IPS-18c (cell line): ENCODE results near the gene S100A7A.
"Not testable (repeated sequence)": the region's sequence is repeated elsewhere in the genome, so short reads cannot be mapped to it uniquely, and the experiment has no call there.

Source experiments
- H3K4me3 ChIP-seq: 2 replicates; pipeline ENCODE4 v1.7.0; 2013; ENCODE audit warnings: low read depth, mild to moderate bottlenecking, low read length, moderate library complexity; ENCODE audit not compliant: insufficient read depth
- H3K9me3 ChIP-seq: one replicate; pipeline ENCODE4 v1.6.1; 2013; ENCODE audit warnings: mild to moderate bottlenecking, low read length, moderate library complexity; ENCODE audit not compliant: control insufficient read depth, insufficient read depth

S100A7A gene

GRCh38 chr1:153405825-153406599 is 10.3 kb upstream of the S100A7A start:
- H3K9me3 ChIP-seq, H3K4me3 ChIP-seq: not testable (repeated sequence)

GRCh38 chr1:153407274-153407673 is 9.0 kb upstream of the S100A7A start:
- H3K9me3 ChIP-seq, H3K4me3 ChIP-seq: not testable (repeated sequence)

GRCh38 chr1:153413961-153414360 is 2.4 kb upstream of the S100A7A start:
- H3K9me3 ChIP-seq, H3K4me3 ChIP-seq: not testable (repeated sequence)

DNA sequence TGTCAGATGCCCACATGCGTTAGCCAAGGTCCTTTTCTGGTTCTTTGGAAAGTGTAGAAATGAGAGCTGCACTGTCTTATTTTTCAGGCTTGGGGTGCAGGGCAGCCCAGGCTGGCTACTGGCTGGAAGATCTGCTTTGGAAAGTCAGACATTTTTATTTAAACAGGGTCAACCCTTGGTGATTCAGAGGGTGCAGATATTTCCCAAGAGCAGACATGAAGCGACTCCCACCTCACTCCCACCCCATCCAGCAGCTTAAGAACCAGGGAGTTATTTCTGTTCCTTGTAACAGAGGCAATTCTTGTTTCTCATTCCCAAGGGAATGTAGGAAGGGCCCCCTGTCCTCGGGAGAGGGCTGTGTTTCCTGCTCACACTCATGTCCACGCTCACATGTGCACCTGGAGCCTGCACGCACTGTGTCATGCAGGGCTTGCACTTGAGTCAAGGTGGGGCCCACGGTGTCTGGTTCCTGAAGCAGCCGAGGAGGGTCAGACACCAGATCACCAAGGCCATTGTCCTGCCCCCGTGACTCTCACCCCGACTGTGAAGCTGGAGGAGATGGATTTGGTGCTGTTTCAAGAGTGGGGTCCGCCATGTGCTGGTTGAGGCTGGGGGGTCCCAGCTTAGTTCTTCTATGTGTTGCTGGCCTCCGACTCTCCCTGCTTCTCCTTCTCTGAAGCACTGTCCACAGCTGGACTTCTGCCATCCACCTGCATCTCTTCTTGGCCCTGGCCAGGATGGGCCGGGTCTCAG is 992 bp downstream of the S100A7A start:
- no peaks in the 10 kb centered on the region for H3K9me3 ChIP-seq
- H3K4me3 ChIP-seq: no peak overlapping the region

DNA sequence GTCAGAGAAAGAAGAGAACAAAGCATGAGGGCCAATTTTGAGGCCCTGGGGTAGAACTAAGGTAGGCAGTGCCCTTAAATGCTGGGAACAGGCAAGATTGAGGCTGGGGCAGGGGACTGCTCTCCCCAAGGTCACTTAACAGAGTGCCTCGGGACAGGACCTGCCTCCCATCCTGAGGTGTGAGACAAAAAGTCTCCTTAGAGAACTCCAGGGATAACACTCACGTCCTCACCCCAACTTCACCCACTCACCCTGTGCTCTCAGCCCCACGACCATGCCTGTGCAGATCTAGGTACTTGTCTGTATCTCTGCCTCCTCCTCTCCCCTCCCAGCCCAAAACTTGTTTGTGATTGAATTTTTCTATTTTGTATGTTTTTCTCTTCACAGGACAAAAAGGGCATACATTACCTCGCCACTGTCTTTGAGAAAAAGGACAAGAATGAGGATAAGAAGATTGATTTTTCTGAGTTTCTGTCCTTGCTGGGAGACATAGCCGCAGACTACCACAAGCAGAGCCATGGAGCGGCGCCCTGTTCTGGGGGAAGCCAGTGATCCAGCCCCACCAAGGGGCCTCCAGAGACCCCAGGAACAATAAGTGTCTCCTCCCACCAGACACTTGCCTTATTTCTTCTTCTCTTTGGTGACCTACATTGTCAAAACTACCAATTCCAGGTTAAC is 2.6 kb downstream of the S100A7A start:
- not testable (repeated sequence) for H3K4me3 ChIP-seq, H3K9me3 ChIP-seq

- H3K4me3 ChIP-seq, H3K9me3 ChIP-seq: not testable (repeated sequence)
Observed at GRCh38 chr1:153419436-153419793, 3.1 kb downstream of the S100A7A start.

- Histone ChIP-seq H3K9me3 (no peaks in the 10 kb centered on the region), H3K4me3 (no peak overlapping the region)
Observed at GRCh38 chr1:153420306-153420705, 4.0 kb downstream of the S100A7A start.

- no peaks in the 10 kb centered on the region for H3K9me3 ChIP-seq
- H3K4me3 ChIP-seq: no peak overlapping the region
Observed at GRCh38 chr1:153422450-153423068, 6.2 kb downstream of the S100A7A start.

- H3K9me3 ChIP-seq: no peaks in the 10 kb centered on the region
- no peak overlapping the region for H3K4me3 ChIP-seq
Observed at GRCh38 chr1:153426809-153427208, 10.5 kb downstream of the S100A7A start.

- Histone ChIP-seq H3K9me3 (no peaks in the 10 kb centered on the region), H3K4me3 (no peak overlapping the region)
Observed at GRCh38 chr1:153428073-153428638, 11.8 kb downstream of the S100A7A start.

GRCh38 chr1:153428791-153429190 is 12.5 kb downstream of the S100A7A start:
- Histone ChIP-seq H3K4me3 (no peak overlapping the region), H3K9me3 (no peaks in the 10 kb centered on the region)

DNA sequence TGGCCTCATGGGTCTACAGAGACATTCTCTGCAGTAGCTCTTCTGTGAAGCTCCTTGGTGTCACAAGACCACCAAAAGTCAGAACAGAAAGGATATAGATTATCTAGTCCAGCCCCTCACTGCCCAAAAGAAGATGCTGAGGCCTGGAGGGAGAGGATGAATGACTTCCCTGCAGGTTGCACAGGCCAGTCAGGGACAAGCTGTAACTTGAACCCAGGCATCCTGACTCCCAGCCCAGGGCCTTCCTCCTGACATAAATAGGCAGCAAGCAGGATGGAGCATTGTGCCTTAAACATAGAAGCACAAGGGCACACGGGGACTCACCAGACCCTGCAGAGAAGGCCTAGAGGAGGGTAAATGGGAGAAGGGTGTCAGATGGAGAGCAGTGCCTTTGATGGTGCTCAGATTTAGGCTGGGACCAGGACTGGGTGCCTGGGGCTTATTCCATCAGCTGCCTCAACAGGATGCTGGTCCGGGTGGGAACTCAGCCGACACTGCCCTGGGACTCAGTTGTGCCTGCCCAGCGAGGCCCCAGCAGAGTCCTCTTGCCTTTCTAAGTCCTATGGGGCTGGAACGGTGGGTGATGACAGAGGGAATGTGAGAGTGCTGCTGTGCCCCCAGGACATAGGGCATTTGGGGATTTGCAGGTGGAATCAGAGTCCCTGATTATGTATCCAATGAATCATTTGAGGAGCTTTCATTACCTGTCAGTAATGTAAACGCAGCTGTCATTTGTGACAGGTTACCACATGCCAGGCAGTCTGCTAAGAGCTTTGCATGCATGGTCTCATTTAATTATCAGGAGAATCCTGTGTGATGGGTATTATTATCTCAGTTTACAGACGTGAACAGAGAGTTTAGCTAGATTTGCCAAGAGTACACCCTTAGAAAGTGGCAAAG is 13.2 kb downstream of the S100A7A start:
- H3K4me3 ChIP-seq: no peak overlapping the region
- no peaks in the 10 kb centered on the region for H3K9me3 ChIP-seq

DNA sequence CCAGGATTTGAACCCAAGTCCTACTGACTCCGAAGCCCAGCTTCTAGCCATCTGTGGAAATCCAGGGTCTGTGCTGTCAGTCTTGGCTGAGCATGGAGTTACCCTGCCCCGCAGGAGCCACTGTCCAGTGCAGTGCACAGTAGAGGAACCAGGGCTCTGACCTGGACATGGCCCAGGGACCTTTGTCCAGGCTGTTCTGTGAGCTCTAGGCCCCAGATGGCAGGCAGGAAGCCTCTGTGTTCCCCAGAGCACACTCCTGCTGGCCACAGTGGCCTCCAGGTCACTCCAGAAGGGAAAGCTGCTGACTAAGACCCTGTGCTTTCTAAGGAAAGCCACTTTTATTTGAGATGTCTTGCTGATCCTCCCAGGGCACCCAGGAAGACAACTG is 13.8 kb downstream of the S100A7A start:
- Histone ChIP-seq H3K9me3 (no peaks in the 10 kb centered on the region), H3K4me3 (no peak overlapping the region)

DNA sequence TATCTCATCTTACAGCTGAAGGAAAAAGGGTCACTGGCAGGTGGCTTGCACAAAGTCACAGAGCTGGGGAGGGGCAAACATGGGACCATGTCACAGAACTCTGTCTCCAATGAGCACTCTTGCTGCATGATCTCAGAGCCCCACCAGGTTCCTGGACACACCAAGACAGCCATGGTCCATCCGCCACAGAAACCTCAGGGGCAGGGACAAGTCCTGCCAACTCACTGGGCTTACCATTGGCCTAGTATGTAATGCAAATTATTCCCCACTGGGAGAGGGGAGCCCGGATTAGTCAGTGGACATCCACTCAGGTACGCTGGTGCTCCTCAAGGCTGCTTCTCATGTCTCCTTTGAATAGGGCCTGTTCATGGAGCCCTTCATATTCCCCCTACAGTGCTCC is 14.2 kb downstream of the S100A7A start:
- H3K9me3 ChIP-seq: no peaks in the 10 kb centered on the region
- H3K4me3 ChIP-seq: no peak overlapping the region

DNA sequence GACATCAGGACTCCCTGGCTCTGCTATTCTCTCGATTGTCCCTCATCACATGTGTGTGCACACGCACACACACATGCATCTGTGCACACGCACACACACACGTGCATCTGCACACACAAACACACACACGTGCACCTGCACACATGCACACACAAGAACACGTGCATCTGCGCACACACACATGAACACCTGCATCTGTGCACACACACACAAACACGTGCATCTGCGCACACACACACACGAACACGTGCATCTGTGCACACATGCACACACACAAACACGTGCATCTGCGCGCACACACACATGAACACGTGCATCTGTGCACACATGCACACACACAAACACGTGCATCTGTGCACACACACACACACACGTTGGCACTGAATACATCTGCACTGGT is 14.7 kb downstream of the S100A7A start:
- Histone ChIP-seq H3K4me3 (no peak overlapping the region), H3K9me3 (no peaks in the 10 kb centered on the region)

GRCh38 chr1:153431427-153431826 is 15.1 kb downstream of the S100A7A start:
- H3K9me3 ChIP-seq: no peaks in the 10 kb centered on the region
- no peak overlapping the region for H3K4me3 ChIP-seq

DNA sequence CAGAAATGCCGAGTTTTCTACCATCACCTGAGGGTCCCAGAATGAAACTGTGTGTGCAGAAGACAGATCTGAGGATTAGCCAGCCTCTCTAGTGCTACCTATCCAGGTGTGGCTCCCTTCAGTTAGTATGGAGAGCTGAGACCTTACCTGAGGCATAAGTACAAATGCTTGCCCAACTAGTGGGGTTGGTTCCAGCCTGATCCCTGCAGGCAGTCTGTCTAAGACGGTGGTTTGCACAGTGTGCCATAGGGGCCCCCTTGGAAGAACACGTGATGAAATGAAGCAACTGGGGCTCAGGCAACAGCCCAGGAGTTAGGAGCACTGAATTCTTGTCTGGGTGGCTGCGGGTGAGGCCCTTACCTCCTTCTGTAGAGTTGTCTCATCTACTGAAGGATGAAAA is 15.6 kb downstream of the S100A7A start:
- Histone ChIP-seq H3K9me3 (no peaks in the 10 kb centered on the region), H3K4me3 (no peak overlapping the region)
